Gastroesophageal sphincter (tissue), 3 donors: ENCODE results near the gene SPSB1.

Experiments
- CTCF ChIP-seq, 4 experiments: fragments of 200-600 bp in 2 of 4; fragments of 450-650 bp in 2 of 4; sonication (generic) in 1 of 4; IDR thresholded peaks; one replicate each; pipeline ENCODE4 v1.5.1; 2017 to 2019; ENCODE audit warnings: antibody characterized with exemption in 4 of 4, mild to moderate bottlenecking in 2 of 4, moderate library complexity in 2 of 4
- POLR2A ChIP-seq, 2 donors: fragments of 450-650 bp; IDR thresholded peaks; one replicate each; pipeline ENCODE4 v1.6.1; 2017; ENCODE audit warnings: antibody characterized with exemption in 2 of 2, mild to moderate bottlenecking in 2 of 2, moderate library complexity in 1 of 2

- TF ChIP-seq CTCF (IDR thresholded peaks at IDR 0.05) (no peak), POLR2A (IDR thresholded peaks at IDR 0.05) (no peak)
These were observed 17.5 kb upstream of the SPSB1 start for GRCh38 chr1:9275161-9275560.
